GM12872 (cell line): ENCODE results near the gene PAPSS1.
A peak's percentile ranks its signal among the peaks of the same experiment; 100 is the strongest.

ENCODE experiments used
- CTCF ChIP-seq: IDR thresholded peaks from 3 replicates; pipeline ENCODE4 v1.5.1; 2011; ENCODE audit warnings: low read depth, mild to moderate bottlenecking, low read length, moderate library complexity; ENCODE audit not compliant: insufficient read depth

The PAPSS1 gene

GRCh38 chr4:107740381-107740780, 20.3 kb upstream of the PAPSS1 start:
- peak; percentile 44; the same call in 2 of the 3 replicates for TF ChIP-seq CTCF

GRCh38 chr4:107737450-107737849, 17.4 kb upstream of the PAPSS1 start:
- TF ChIP-seq CTCF: no peak

- TF ChIP-seq CTCF: peak; percentile 86
Observed at GRCh38 chr4:107736924-107737448, 17.0 kb upstream of the PAPSS1 start.

GRCh38 chr4:107736037-107736436, 16.0 kb upstream of the PAPSS1 start:
- no peak for TF ChIP-seq CTCF

GRCh38 chr4:107734120-107734519, 14.1 kb upstream of the PAPSS1 start:
- peak; percentile 35; the same call in 2 of the 3 replicates for TF ChIP-seq CTCF

- TF ChIP-seq CTCF: no peak
Observed at GRCh38 chr4:107733431-107733925, 13.4 kb upstream of the PAPSS1 start.

- no peak for TF ChIP-seq CTCF
Observed at GRCh38 chr4:107725281-107725859, 5.3 kb upstream of the PAPSS1 start.
